Fibroblast of lung (primary cell): ENCODE results near the gene AMFR. TPM values are rescaled to one million over a fixed set of nuclear protein-coding genes. Genes with fewer than 3 reads are reported as not detected.

Experiments used
- DNase-seq, 2 donors: peaks; one replicate each; pipeline versions ENCODE4 v3.0.0 to v3.0.0-alpha.2; 2010; ENCODE audit warnings: low read depth in 2 of 2
- H2AFZ ChIP-seq: 2 replicates; pipeline ENCODE4 v1.5.1; 2012; ENCODE audit warnings: low read length, control low read depth, inconsistent platforms
- H3K27ac ChIP-seq: 2 replicates; pipeline ENCODE4 v1.5.1; 2011; ENCODE audit warnings: low read length, control low read depth; ENCODE audit not compliant: insufficient read depth
- H3K27me3 ChIP-seq: 2 replicates; pipeline ENCODE4 v1.5.1; 2011; ENCODE audit warnings: mild to moderate bottlenecking, low read length; ENCODE audit not compliant: control insufficient read depth, insufficient read depth
- H3K36me3 ChIP-seq: 2 replicates; pipeline ENCODE4 v1.5.1; 2011; ENCODE audit warnings: low read length; ENCODE audit not compliant: control insufficient read depth, insufficient read depth
- H3K4me1 ChIP-seq: 2 replicates; pipeline ENCODE4 v1.5.1; 2011; ENCODE audit warnings: low read length; ENCODE audit not compliant: control insufficient read depth, insufficient read depth; ENCODE audit errors: extremely low read depth
- H3K4me2 ChIP-seq: 2 replicates; pipeline ENCODE4 v1.5.1; 2011; ENCODE audit warnings: low read length, control low read depth; ENCODE audit not compliant: insufficient read depth; ENCODE audit errors: extremely low read depth
- H3K4me3 ChIP-seq, 4 experiments: fragments of 200-600 bp in 1 of 4; sonication (generic) in 1 of 4; replicated peaks in 1 of 4; 2 replicates each; pipeline ENCODE4 v1.5.1; 2011 to 2016; ENCODE audit warnings: low read length in 4 of 4, low read depth in 3 of 4, mild to moderate bottlenecking in 3 of 4, control low read depth in 2 of 4, inconsistent platforms in 1 of 4, mixed read lengths in 1 of 4; ENCODE audit not compliant: insufficient read depth in 1 of 4; ENCODE audit errors: control extremely low read depth in 1 of 4
- H3K79me2 ChIP-seq: 2 replicates; pipeline ENCODE4 v1.5.1; 2012; ENCODE audit warnings: mild to moderate bottlenecking, low read length, inconsistent platforms; ENCODE audit not compliant: control insufficient read depth, insufficient read depth
- H3K9ac ChIP-seq: 2 replicates; pipeline ENCODE4 v1.5.1; 2011; ENCODE audit warnings: mild to moderate bottlenecking, low read length, control low read depth; ENCODE audit not compliant: insufficient read depth
- H3K9me3 ChIP-seq: 2 replicates; pipeline ENCODE4 v1.5.1; 2012; ENCODE audit warnings: low read depth, low read length; ENCODE audit not compliant: control insufficient read depth, insufficient read depth
- H4K20me1 ChIP-seq: 2 replicates; pipeline ENCODE4 v1.5.1; 2011; ENCODE audit warnings: low read length; ENCODE audit not compliant: control insufficient read depth, insufficient read depth; ENCODE audit errors: extremely low read depth
- CTCF ChIP-seq, 2 donors: IDR thresholded peaks in 1 of 2; conservative IDR thresholded peaks in 1 of 2; 1 replicate in 1 of 2; 2 replicates in 1 of 2; pipeline ENCODE4 v1.5.1; 2011 to 2012; ENCODE audit warnings: low read length in 2 of 2, control low read depth in 1 of 2, inconsistent platforms in 1 of 2, low read depth in 1 of 2, mild to moderate bottlenecking in 1 of 2
- EZH2 ChIP-seq: IDR thresholded peaks from 2 replicates; pipeline ENCODE4 v1.5.1; 2012; ENCODE audit warnings: low read length, control low read depth, mild to moderate bottlenecking; ENCODE audit errors: missing control alignments
- polyA plus RNA-seq, 2 donors: library from polyadenylated mRNA; depleted of rRNA in 1 of 2; stranded (reverse) in 1 of 2; unstranded in 1 of 2; fragments of >200 nt; gene quantifications; 2 replicates each; pipeline ENCODE4 v1.2.1, GENCODE V29; 2011 to 2012; ENCODE audit warnings: missing spikeins in 1 of 2
- total RNA-seq: library from RNA; depleted of rRNA; stranded (reverse); fragments of >200 nt; gene quantifications from 2 replicates; pipeline ENCODE4 v1.2.1, GENCODE V29; 2014

Gene AMFR
- total and polyA plus RNA-seq, 2 donors (not counting 1 experiment from before 2014, with no cell fraction given) = 75.9 to 413 TPM

- H3K27me3 ChIP-seq = no peaks in the 10 kb centered on the region
- no peak overlapping the region for H3K4me3 ChIP-seq
- H3K79me2 ChIP-seq = no peaks in the 10 kb centered on the region
- TF ChIP-seq EZH2 = no peak
- TF ChIP-seq CTCF (conservative IDR thresholded peaks at IDR 0.05 in 1 of 2, IDR thresholded peaks at IDR 0.05 in 1 of 2; ENCODE audit: low read depth in 1 of 2, low read length in 2 of 2) = no peak
- no peak overlapping the region for H3K9ac ChIP-seq
- DNase-seq = no peak
- no peak overlapping the region for H3K27ac ChIP-seq
- no peaks in the 10 kb centered on the region for H3K9me3 ChIP-seq
- H4K20me1 ChIP-seq = no peaks in the 10 kb centered on the region
- peaks cover 19% of the 10 kb centered on the region for H3K36me3 ChIP-seq
- H3K4me1 ChIP-seq = no peaks in the 10 kb centered on the region
- no peak overlapping the region for H3K4me2 ChIP-seq
- H2AFZ ChIP-seq = no peak overlapping the region
Observed at GRCh38 chr16:56363181-56363716, 62.1 kb downstream of the AMFR start.

GRCh38 chr16:56362706-56363105, 62.6 kb downstream of the AMFR start:
- H3K4me2 ChIP-seq = no peak overlapping the region
- H4K20me1 ChIP-seq = no peaks in the 10 kb centered on the region
- no peaks in the 10 kb centered on the region for H3K27me3 ChIP-seq
- DNase-seq = no peak
- H2AFZ ChIP-seq = no peak overlapping the region
- no peaks in the 10 kb centered on the region for H3K9me3 ChIP-seq
- H3K4me1 ChIP-seq = no peaks in the 10 kb centered on the region
- no peak overlapping the region for H3K9ac ChIP-seq
- H3K4me3 ChIP-seq = no peak overlapping the region
- peaks cover 19% of the 10 kb centered on the region for H3K36me3 ChIP-seq
- no peak for TF ChIP-seq EZH2
- TF ChIP-seq CTCF (conservative IDR thresholded peaks at IDR 0.05 in 1 of 2, IDR thresholded peaks at IDR 0.05 in 1 of 2; ENCODE audit: low read depth in 1 of 2, low read length in 2 of 2) = no peak
- H3K79me2 ChIP-seq = no peaks in the 10 kb centered on the region
- no peak overlapping the region for H3K27ac ChIP-seq

- peaks cover 19% of the 10 kb centered on the region for H3K36me3 ChIP-seq
- H3K9me3 ChIP-seq = no peaks in the 10 kb centered on the region
- DNase-seq = no peak
- H3K79me2 ChIP-seq = no peaks in the 10 kb centered on the region
- TF ChIP-seq CTCF (conservative IDR thresholded peaks at IDR 0.05 in 1 of 2, IDR thresholded peaks at IDR 0.05 in 1 of 2; ENCODE audit: low read depth in 1 of 2, low read length in 2 of 2) (no peak), EZH2 (no peak)
- no peaks in the 10 kb centered on the region for H4K20me1 ChIP-seq
- H3K4me3 ChIP-seq = no peak overlapping the region
- H3K27me3 ChIP-seq = no peaks in the 10 kb centered on the region
- no peak overlapping the region for H3K9ac ChIP-seq
- no peak overlapping the region for H3K27ac ChIP-seq
- H2AFZ ChIP-seq = no peak overlapping the region
- H3K4me2 ChIP-seq = no peak overlapping the region
- H3K4me1 ChIP-seq = no peaks in the 10 kb centered on the region
Observed at GRCh38 chr16:56362057-56362655, 63.2 kb downstream of the AMFR start.
